ENCODE data around the gene CES2.

DNA sequence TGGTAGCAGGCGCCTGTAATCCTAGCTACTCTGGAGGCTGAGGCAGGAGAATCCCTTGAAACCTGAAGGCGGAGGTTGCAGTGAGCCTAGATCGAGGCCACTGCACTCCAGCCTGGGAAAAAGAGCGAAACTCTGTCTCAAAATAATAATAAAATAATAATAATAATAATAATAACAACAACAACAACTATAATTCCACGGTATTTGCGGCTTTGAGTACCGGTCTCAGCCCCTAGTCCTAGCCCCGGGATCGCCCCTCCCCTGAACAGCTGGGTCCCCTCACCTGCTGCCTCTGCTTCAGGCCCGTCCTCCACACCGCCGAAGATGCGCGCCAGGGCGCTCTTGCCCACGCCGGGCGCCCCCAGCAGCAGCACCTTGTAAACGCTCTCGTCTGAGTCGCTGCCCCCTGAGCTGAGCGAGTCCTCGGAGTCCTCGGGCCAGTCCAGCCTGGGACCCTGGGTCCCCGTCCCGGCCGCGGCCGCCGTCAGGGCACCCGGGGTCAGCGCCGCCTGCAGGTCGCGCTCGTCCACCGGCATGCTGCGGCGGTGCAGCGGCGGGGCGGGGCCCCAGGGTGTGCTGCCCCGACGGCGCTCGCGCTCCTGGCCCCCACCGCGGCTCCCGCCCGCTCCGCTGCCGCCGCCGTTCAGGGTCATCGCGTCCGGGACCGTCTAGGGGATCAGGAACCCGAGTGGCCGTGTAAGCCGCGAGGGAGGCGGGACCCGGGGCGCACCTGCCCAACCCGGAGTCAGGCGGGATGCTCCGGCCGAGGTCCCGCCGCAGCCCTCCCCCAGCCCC, 10.6 kb upstream of the CES2 start:
- no peak for TF ChIP-seq EZH2 (IDR thresholded peaks at IDR 0.05; ENCODE audit: borderline replicate concordance)
- TF ChIP-seq, protein P1, sequence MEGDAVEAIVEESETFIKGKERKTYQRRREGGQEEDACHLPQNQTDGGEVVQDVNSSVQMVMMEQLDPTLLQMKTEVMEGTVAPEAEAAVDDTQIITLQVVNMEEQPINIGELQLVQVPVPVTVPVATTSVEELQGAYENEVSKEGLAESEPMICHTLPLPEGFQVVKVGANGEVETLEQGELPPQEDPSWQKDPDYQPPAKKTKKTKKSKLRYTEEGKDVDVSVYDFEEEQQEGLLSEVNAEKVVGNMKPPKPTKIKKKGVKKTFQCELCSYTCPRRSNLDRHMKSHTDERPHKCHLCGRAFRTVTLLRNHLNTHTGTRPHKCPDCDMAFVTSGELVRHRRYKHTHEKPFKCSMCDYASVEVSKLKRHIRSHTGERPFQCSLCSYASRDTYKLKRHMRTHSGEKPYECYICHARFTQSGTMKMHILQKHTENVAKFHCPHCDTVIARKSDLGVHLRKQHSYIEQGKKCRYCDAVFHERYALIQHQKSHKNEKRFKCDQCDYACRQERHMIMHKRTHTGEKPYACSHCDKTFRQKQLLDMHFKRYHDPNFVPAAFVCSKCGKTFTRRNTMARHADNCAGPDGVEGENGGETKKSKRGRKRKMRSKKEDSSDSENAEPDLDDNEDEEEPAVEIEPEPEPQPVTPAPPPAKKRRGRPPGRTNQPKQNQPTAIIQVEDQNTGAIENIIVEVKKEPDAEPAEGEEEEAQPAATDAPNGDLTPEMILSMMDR (IDR thresholded peaks at IDR 0.05; ENCODE audit: poor library complexity) = peak; percentile 38
